Stomach smooth muscle (tissue), 2 donors: ENCODE measurements around the gene DTX2.
"Not testable (repeated sequence)": the region's sequence is repeated elsewhere in the genome, so short reads cannot be mapped to it uniquely, and the experiment has no call there.

ENCODE experiments used
- H3K27ac ChIP-seq: one replicate; pipeline ENCODE4 v1.7.0; 2013; ENCODE audit warnings: mild to moderate bottlenecking, low read length, inconsistent platforms
- H3K27me3 ChIP-seq, 2 donors: one replicate each; pipeline ENCODE4 v1.7.0; 2013; ENCODE audit warnings: low read length in 2 of 2; ENCODE audit not compliant: insufficient read depth in 2 of 2, control insufficient read depth in 1 of 2
- H3K36me3 ChIP-seq, 2 donors: one replicate each; pipeline ENCODE4 v1.7.0; 2013; ENCODE audit warnings: low read length in 2 of 2; ENCODE audit not compliant: control insufficient read depth in 2 of 2, insufficient read depth in 2 of 2
- H3K4me1 ChIP-seq: one replicate; pipeline ENCODE4 v1.7.0; 2013; ENCODE audit warnings: low read length; ENCODE audit not compliant: control insufficient read depth, insufficient read depth
- H3K4me3 ChIP-seq, 2 donors: one replicate each; pipeline ENCODE4 v1.7.0; 2013; ENCODE audit warnings: low read length in 2 of 2
- H3K9ac ChIP-seq, 2 donors: one replicate each; pipeline ENCODE4 v1.7.0; 2013; ENCODE audit warnings: low read length in 2 of 2, mild to moderate bottlenecking in 1 of 2
- H3K9me3 ChIP-seq, 2 donors: one replicate each; pipeline ENCODE4 v1.7.0; 2013; ENCODE audit warnings: low read length in 2 of 2; ENCODE audit not compliant: control insufficient read depth in 2 of 2
- donor health status: healthy.
- donor health status: Pancreatic carcinoma.

Gene DTX2

DNA sequence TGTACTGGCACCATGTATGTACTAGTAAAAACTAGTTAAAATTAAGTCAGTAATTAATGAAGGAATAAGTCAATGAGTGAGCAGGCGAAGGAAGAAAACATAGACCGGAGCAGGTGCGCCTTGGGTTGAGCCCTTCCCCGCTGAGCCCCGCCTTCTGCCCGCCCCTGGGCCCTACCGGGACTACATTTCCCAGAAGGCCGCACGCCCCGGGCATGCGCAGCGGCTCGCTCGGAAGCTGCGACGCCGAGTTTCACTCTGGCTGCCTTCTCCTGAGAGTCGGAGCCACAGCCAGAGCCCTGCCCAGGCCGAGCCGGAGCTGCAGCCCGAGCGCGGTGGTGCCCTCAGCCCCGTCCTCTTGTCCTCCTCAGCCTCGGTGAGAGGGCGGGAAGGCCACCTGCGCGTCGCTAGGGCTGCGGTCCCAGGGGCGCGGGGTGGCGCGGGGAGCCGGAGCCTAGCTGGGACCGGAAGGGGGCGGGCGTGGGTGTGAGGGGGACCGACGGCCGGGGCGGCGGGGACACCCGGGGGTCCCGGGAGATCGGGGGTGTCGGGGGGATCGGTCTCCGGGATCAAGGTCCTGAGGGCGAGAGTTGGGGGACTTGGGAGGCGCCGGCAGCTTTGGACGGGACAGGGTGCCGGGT, at the start of gene DTX2:
DTX2 (plus strand) TSS at position 246 of the 638 bp plus-strand sequence. CDS start 18,801 bp downstream, outside the sequence.
- H3K36me3 ChIP-seq, H3K4me3 ChIP-seq, H3K4me1 ChIP-seq, H3K27ac ChIP-seq, H3K27me3 ChIP-seq, H3K9ac ChIP-seq, H3K9me3 ChIP-seq: not testable (repeated sequence)

DNA sequence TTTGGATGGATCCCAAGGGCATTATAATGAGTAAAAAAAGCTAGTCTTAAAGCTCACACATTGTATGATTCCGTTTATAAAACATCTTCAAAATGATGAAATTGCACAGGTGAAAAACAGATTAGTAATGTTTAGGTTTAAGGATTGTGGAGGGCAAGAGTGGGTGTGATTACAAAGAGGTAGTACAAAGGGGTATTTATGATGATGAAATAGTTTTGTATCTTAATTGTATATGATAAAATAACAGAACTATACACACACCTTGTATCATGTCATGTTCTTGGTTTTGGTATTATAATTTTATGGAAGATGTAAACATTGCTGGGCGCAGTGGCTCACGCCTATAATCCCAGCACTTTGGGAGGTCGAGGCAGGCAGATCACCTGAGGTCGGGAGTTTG, 49.3 kb upstream of the DTX2 start:
- Histone ChIP-seq H3K4me3 (no peak overlapping the region), H3K27me3 (no peaks in the 10 kb centered on the region), H3K9me3 (no peaks in the 10 kb centered on the region), H3K9ac (no peak overlapping the region), H3K36me3 (no peaks in the 10 kb centered on the region), H3K4me1 (no peaks in the 10 kb centered on the region), H3K27ac (no peak overlapping the region)

DNA sequence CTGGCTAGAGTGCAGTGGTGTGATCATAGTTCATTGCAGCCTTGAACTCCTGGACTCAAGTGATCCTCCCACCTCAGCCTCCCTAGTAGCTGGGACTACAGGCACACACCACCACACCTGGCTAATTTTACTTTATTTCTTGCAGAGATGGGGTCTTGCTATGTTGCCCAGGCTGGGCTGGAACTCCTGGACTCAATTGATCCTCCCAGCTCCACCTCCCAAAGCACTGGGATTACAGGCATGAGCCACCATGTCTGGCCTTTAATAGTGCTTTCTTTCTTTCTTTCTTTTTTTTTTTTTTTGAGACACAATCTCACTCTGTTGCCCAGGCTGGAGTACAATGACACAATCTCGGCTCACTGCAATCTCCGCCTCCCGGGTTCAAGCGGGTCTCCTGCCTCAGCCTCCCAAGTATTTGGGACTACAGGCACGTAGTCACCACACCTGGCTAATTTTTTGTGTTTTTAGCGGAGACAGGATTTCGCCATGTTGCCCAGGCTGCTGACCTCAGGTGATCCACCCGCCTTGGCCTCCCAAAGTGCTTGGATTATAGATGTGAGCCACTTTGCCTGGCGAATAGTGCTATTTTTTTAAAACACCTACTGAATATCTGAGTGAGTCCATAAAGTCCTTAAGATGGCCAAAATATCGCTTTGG, 43.7 kb upstream of the DTX2 start:
- not testable (repeated sequence) for H3K9ac ChIP-seq, H3K4me1 ChIP-seq, H3K27me3 ChIP-seq, H3K9me3 ChIP-seq, H3K4me3 ChIP-seq, H3K36me3 ChIP-seq, H3K27ac ChIP-seq

DNA sequence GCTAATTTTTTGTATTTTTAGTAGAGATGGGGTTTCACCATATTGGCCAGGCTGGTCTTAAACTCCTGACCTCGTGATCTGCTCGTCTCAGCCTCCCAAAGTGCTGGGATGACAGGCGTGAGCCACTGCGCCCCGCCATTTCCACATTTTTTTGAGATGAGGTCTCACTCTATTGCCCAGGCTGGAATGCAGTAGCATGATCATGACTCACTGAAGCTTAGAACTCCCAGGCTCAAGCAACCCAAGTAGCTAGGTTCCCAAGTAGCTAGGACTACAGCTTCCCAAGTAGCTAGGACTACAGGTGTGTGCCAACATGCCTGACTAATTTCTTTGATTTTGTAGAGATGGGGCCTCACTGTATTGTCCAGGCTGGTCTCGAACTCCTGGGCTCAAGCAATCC, 40.4 kb upstream of the DTX2 start:
- not testable (repeated sequence) for H3K27me3 ChIP-seq, H3K4me3 ChIP-seq, H3K9ac ChIP-seq, H3K36me3 ChIP-seq, H3K9me3 ChIP-seq, H3K4me1 ChIP-seq, H3K27ac ChIP-seq

DNA sequence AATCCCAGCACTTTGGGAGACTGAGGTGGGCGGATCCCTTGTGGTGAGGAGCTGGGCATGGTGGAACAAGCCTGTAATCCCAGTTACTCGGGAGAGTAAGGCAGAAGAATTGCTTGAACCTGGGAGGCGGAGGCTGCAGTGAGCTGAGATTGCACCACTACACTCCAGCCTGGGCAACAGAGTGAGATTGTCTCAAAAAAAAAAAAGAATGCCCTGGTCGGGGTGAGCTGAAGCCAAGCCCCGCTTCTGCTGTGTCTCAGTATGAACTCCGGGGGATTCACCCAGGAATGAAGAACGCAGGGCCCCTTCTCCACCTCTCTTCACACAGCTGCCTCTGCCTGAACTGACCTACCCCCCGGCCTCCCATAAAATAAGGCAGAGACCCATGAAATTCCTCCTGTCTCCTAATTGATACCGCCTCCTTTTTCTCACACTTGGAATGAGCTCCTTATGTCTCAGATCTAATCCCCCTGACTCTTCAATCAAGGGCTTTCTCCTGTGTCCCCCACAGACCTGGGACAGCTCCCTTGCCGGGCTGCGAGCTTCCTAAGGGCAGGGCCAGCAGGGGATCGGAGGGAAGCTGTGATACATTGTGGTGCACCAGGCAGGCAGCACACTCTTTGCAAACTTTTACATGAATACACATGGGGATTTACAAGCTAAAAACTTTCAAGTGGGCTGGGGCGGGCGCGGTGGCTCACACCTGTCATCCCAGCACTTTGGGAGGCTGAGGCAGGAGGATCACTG, 37.7 kb upstream of the DTX2 start:
- Histone ChIP-seq H3K4me1 (no peaks in the 10 kb centered on the region), H3K27me3 (peaks cover 3 to 8% of the 10 kb centered on the region in 2 donors), H3K9ac (no peak overlapping the region), H3K36me3 (no peaks in the 10 kb centered on the region), H3K9me3 (peaks cover 0 to 3% of the 10 kb centered on the region in 2 donors), H3K27ac (no peak overlapping the region), H3K4me3 (no peak overlapping the region)

DNA sequence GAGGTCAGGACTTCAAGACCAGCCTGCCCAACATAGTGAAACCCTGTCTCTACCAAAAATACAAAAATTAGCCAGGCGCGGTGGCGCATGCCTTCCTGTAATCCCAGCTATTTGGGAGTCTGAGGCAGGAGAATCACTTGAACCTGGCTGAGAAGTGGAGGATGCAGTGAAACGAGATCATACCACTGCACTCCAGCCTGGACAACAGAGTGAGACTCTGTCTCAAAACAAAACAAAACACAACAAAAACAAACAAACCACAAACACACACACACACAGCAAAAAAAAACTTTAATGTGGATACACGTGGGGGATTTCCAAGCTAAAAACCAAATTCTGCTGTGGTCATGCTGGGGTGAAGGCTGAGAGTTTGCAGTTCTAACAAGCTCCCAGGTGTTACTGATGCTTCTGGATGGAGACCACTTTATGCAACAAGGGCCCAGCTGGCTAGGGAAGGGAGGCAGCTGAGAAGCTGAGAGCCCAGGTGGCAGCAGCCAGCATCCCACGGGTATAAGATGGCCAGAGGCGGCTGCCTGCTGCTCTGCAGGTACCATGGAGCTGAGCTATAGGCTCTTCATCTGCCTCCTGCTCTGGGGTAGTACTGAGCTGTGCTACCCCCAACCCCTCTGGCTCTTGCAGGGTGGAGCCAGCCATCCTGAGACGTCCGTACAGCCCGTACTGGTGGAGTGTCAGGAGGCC, 36.9 kb upstream of the DTX2 start, which contains the start of gene ZP3:
ZP3 (plus strand) TSS at position 538 of the 699 bp plus-strand sequence; CDS start at position 553, 15 bp downstream.
- peaks cover 0 to 3% of the 10 kb centered on the region in 2 donors for H3K9me3 ChIP-seq
- no peak within 1 kb of the TSS for H3K9ac ChIP-seq
- H3K36me3 ChIP-seq = no peaks in the 10 kb centered on the region
- no peak within 1 kb of the TSS for H3K4me3 ChIP-seq
- H3K4me1 ChIP-seq = no peaks in the 10 kb centered on the region
- H3K27me3 ChIP-seq = peaks cover 3 to 8% of the 10 kb centered on the region in 2 donors
- H3K27ac ChIP-seq = no peak within 1 kb of the TSS

DNA sequence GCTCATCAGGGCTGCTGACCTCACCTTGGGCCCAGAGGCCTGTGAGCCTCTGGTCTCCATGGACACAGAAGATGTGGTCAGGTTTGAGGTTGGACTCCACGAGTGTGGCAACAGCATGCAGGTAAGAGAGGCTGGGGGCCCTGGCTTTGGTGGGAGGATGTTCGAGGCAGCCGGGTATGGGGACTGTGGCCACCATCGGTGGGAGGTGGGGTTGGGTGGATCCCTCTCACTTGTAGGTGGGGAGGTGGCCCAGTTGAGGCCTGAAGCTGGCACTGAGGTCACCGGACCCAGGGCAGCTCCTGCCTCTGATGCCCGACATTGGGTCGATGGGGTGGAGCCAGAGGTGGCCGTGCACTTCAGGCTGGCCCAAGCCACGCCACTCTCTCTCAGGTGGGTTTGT, 36.4 kb upstream of the DTX2 start:
- H3K4me1 ChIP-seq = no peaks in the 10 kb centered on the region
- H3K36me3 ChIP-seq = no peaks in the 10 kb centered on the region
- no peak overlapping the region for H3K27ac ChIP-seq
- no peak overlapping the region for H3K4me3 ChIP-seq
- peaks cover 3 to 8% of the 10 kb centered on the region in 2 donors for H3K27me3 ChIP-seq
- H3K9ac ChIP-seq = no peak overlapping the region
- peaks cover 0 to 2% of the 10 kb centered on the region in 2 donors for H3K9me3 ChIP-seq

GRCh38 chr7:76425558-76425957, 36.0 kb upstream of the DTX2 start:
- not testable (repeated sequence) for H3K27me3 ChIP-seq, H3K36me3 ChIP-seq, H3K4me3 ChIP-seq, H3K27ac ChIP-seq, H3K9ac ChIP-seq, H3K9me3 ChIP-seq, H3K4me1 ChIP-seq

- Histone ChIP-seq H3K27ac (no peak overlapping the region), H3K9ac (no peak overlapping the region), H3K27me3 (peaks cover 3 to 8% of the 10 kb centered on the region in 2 donors), H3K4me3 (no peak overlapping the region), H3K36me3 (no peaks in the 10 kb centered on the region), H3K4me1 (no peaks in the 10 kb centered on the region), H3K9me3 (no peaks in the 10 kb centered on the region)
Measured at GRCh38 chr7:76426246-76426645, 35.3 kb upstream of the DTX2 start.

DNA sequence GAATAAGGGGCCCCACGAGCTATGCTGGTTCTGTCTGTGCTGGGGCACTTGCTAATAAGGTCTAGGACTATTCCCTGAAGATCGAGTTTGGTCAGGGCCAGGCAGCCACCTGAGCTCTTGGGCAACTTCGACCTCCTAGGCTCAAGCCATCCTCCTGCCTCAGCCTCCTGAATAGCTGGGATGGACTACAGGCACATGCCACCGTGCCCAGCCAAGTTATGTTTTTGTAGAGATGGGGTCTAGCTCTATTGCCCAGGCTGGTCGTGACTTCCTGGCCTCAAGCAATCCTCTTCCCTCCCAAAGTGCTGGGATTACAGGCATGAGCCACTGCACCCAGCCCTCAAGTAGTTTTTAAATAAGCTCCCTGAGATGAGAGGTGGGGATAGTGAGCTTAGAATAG, 33.9 kb upstream of the DTX2 start:
- Histone ChIP-seq H3K9me3 (no peaks in the 10 kb centered on the region), H3K27me3 (peaks cover 3 to 8% of the 10 kb centered on the region in 2 donors), H3K4me1 (no peaks in the 10 kb centered on the region), H3K4me3 (no peak overlapping the region), H3K27ac (no peak overlapping the region), H3K9ac (no peak overlapping the region), H3K36me3 (no peaks in the 10 kb centered on the region)
